Osteocyte (in vitro differentiated cells): ENCODE results near the gene IGSF3. TPM values are rescaled to one million over a fixed set of nuclear protein-coding genes. Genes with fewer than 3 reads are reported as not detected.

ENCODE experiments used
- DNase-seq: peaks from one replicate; pipeline ENCODE4 v3.0.0; 2021; ENCODE audit warnings: mixed read lengths; ENCODE audit not compliant: unreplicated experiment; ENCODE audit errors: extremely low spot score
- H3K27ac Mint-ChIP-seq: one replicate; pipeline ENCODE4 v1.8.0; 2021; ENCODE audit warnings: mild to moderate bottlenecking, mixed read lengths; ENCODE audit not compliant: unreplicated experiment
- H3K27me3 Mint-ChIP-seq: one replicate; pipeline ENCODE4 v1.8.0; 2021; ENCODE audit warnings: mixed read lengths; ENCODE audit not compliant: unreplicated experiment
- H3K36me3 Mint-ChIP-seq: one replicate; pipeline ENCODE4 v1.8.0; 2021; ENCODE audit warnings: mixed read lengths; ENCODE audit not compliant: unreplicated experiment
- H3K4me1 Mint-ChIP-seq: one replicate; pipeline ENCODE4 v1.8.0; 2021; ENCODE audit warnings: mixed read lengths; ENCODE audit not compliant: unreplicated experiment
- H3K4me3 Mint-ChIP-seq: one replicate; pipeline ENCODE4 v1.8.0; 2021; ENCODE audit warnings: mild to moderate bottlenecking, moderate library complexity, mixed read lengths; ENCODE audit not compliant: unreplicated experiment
- H3K9me3 Mint-ChIP-seq: one replicate; pipeline ENCODE4 v1.8.0; 2021; ENCODE audit warnings: mixed read lengths; ENCODE audit not compliant: unreplicated experiment
- total RNA-seq: library from RNA; stranded (reverse); gene quantifications from 2 replicates; pipeline ENCODE4 v1.2.1, GENCODE V29; 2021
- TF ChIP-seq, protein P1 (sequence below): fragments of 200-600 bp; sonication (generic); IDR thresholded peaks from 2 replicates; pipeline ENCODE4 v1.5.0; 2021; ENCODE audit warnings: antibody characterized with exemption, mild to moderate bottlenecking, moderate library complexity

The IGSF3 gene
- total RNA-seq, 1 donor from 2014 or later, result 43.2 TPM

DNA sequence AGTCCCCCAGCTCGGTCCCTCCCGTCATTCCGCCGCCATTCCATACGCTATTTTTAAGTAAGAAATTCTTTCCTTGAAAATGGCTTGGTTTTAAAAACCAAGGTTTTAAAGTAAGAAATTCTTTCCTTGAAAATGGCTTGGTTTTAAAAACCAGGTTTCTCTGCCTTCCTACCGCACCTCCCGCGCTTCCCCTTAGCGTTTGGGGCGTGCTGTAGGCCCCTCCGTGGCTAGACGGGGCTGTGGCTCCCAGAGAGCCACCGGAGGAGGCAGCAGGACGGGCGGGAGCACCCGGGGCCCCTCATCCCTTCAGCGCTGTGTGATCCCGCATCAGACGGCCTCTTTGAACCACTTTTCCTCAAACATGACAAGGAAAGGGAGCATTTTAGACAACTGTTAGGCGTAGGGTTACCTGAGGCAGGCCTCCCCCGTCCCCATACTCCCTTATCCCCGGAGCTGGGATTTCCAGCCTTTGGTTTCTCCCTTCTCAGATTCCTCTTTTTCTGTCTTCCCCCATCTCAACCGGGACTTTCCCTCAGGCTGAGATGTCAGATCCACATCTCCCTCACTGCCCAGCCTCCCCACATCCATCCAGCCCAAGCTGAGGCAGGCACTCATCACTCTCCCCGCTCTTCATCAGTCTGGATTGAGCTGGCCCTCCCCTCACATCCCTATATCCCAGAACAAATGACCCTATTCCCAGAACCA, 96.2 kb downstream of the IGSF3 start:
- Mint-ChIP-seq H3K4me3 (peak overlapping the region; percentile 72), H3K27me3 (no peaks in the 10 kb centered on the region), H3K27ac (peak overlapping the region; percentile 84), H3K4me1 (peaks cover 27% of the 10 kb centered on the region), H3K36me3 (peaks cover 1% of the 10 kb centered on the region), H3K9me3 (no peaks in the 10 kb centered on the region)
- TF ChIP-seq, protein P1, sequence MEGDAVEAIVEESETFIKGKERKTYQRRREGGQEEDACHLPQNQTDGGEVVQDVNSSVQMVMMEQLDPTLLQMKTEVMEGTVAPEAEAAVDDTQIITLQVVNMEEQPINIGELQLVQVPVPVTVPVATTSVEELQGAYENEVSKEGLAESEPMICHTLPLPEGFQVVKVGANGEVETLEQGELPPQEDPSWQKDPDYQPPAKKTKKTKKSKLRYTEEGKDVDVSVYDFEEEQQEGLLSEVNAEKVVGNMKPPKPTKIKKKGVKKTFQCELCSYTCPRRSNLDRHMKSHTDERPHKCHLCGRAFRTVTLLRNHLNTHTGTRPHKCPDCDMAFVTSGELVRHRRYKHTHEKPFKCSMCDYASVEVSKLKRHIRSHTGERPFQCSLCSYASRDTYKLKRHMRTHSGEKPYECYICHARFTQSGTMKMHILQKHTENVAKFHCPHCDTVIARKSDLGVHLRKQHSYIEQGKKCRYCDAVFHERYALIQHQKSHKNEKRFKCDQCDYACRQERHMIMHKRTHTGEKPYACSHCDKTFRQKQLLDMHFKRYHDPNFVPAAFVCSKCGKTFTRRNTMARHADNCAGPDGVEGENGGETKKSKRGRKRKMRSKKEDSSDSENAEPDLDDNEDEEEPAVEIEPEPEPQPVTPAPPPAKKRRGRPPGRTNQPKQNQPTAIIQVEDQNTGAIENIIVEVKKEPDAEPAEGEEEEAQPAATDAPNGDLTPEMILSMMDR, result no peak
- no peak for DNase-seq

DNA sequence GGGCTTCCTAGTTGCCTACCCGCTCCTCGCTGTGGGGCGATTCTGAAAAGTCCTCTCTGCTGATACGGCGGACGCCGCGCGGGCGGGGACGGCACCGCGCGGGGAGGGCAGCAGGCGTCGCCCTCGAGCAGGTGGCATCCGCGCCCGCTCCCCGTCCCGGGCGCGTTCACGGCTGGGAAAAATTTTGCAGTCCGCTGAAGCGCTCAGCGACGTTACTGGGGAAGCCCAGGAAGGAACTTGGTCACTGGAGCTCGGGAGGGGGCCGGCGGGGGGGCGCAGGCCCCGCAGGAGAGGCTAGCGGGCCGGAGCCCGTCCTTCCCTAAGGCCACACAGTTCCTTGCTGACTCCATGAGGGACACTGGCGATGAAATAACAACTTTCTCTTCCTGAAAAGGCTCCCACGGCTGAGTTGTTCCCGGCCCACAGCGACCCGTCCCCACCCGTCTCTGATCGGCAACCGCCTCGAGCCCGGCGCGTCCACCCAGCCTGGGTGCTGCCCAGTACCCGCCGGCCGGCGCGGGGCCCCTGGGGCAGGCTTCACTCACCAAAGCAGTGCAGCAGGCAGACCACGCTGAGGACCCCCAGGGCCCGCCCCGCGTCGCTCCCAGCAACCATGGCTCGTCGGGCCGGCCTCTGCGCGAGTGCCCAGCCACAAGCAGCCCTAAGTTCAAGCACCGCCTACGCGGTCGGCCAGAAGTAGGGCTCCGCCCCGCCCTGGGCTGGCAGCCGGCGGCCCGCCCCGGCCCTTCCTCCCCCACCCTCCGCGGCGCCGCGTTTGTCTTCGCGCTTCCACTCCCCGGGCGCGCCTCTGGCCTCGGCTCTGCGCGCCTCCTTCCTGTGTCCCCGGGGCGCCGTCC, 96.9 kb downstream of the IGSF3 start, which contains the start of gene CD58:
Gene CD58 (minus strand): TSS at position 669 of the 857 bp plus-strand sequence. CDS start 54 bp downstream, at position 615.
- TF ChIP-seq, protein P1, result peak; percentile 72

DNA sequence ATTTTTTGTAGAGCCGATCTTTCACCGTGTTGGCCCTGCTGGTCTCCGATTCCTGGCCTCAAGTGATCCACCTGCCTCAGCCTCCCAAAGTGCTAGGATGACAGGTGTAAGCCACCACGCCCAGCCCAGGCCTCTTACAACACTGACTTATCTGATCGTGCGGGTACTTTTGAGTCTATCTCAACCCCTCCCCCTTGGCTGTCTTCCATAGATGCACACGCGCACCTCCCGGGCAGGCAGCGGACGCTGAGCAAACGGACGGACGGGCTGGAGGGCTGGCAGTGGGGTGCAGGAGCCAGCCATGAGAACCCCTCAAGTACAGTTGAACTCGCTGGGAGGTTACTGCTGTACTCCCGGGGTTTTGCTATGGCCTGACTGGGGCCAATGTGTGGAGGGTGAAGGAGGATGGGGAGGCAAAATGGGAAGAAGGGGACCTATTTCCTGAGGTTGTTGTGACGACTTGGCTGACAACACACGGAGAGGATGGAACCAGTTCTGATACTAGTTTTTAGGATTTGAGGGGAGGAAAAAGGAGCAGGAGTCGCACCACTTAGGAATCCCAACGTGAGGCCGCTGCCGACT, 97.7 kb downstream of the IGSF3 start:
- Mint-ChIP-seq H3K36me3 (no peaks in the 10 kb centered on the region), H3K4me1 (peaks cover 30% of the 10 kb centered on the region)
- no peak for DNase-seq

More for the DNA sequence above, 96.9 kb downstream of the IGSF3 start, which contains the start of gene CD58:
- no peaks in the 10 kb centered on the region for H3K36me3 Mint-ChIP-seq
- H3K4me1 Mint-ChIP-seq, result peaks cover 32% of the 10 kb centered on the region
- no peaks in the 10 kb centered on the region for H3K27me3 Mint-ChIP-seq
- no peaks in the 10 kb centered on the region for H3K9me3 Mint-ChIP-seq
- H3K4me3 Mint-ChIP-seq, result peak within 1 kb of the TSS; percentile 72
- H3K27ac Mint-ChIP-seq, result peak within 1 kb of the TSS; percentile 85
- DNase-seq, result peak; percentile 93

DNA sequence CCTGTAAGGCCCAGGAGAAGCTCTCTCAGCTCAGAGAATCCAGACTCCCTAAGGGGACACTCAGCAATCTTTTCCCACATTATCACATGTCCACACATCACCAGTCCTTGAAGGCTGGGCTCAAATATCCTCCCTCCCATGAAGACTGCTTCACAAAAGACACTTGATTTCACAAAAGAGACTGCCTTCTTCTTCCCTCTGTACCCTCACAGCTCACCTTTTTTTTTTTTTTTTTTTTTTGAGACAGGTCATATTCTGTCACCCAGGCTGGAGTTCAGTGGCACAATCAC, 98.2 kb downstream of the IGSF3 start:
- no peak for DNase-seq
- Mint-ChIP-seq H3K9me3 (peaks cover under 1% of the 10 kb centered on the region), H3K27ac (peak overlapping the region; percentile 44), H3K27me3 (no peaks in the 10 kb centered on the region), H3K4me3 (peak overlapping the region; percentile 54), H3K36me3 (peaks cover under 1% of the 10 kb centered on the region), H3K4me1 (peaks cover 27% of the 10 kb centered on the region)
- TF ChIP-seq, protein P1, result no peak

More for the DNA sequence above, 97.7 kb downstream of the IGSF3 start:
- Mint-ChIP-seq H3K4me3 (peak overlapping the region; percentile 72), H3K9me3 (no peaks in the 10 kb centered on the region), H3K27ac (peak overlapping the region; percentile 85), H3K27me3 (no peaks in the 10 kb centered on the region)
- TF ChIP-seq, protein P1, result no peak
